GM23338 (cell line): ENCODE results near the gene ZBTB7C. TPM values are rescaled to one million over a fixed set of nuclear protein-coding genes. Genes with fewer than 3 reads are reported as not detected.

Experiments
- ATAC-seq: fragments of 200-7000 bp; cut with Tn5 transposase; 3 replicates; pipeline ENCODE4 v1.9.1; 2020
- DNase-seq: peaks from one replicate; pipeline ENCODE4 v3.0.0-alpha.2; 2015; ENCODE audit warnings: low spot score
- H2AFZ ChIP-seq: fragments of 200-600 bp; sonication (generic); 2 replicates; pipeline ENCODE4 v1.8.0; 2016; ENCODE audit warnings: antibody characterized with exemption, mild to moderate bottlenecking, moderate library complexity
- H3F3A ChIP-seq: fragments of 200-600 bp; sonication (generic); replicated peaks from 2 replicates; pipeline ENCODE4 v1.8.0; 2017; ENCODE audit warnings: antibody characterized with exemption, mixed run types, low read depth
- H3K27ac ChIP-seq: fragments of 200-600 bp; sonication (generic); 2 replicates; pipeline ENCODE4 v1.6.1; 2016; ENCODE audit warnings: low read depth
- H3K27me3 ChIP-seq: fragments of 200-600 bp; sonication (generic); 2 replicates; pipeline ENCODE4 v1.8.0; 2016; ENCODE audit warnings: mild to moderate bottlenecking, mixed run types, moderate library complexity; ENCODE audit not compliant: insufficient read depth
- H3K36me3 ChIP-seq: fragments of 200-600 bp; sonication (generic); 2 replicates; pipeline ENCODE4 v1.8.0; 2016; ENCODE audit warnings: mild to moderate bottlenecking; ENCODE audit not compliant: insufficient read depth
- H3K4me1 ChIP-seq: fragments of 200-600 bp; sonication (generic); 2 replicates; pipeline ENCODE4 v1.8.0; 2016; ENCODE audit warnings: mild to moderate bottlenecking, moderate library complexity; ENCODE audit not compliant: insufficient read depth
- H3K4me2 ChIP-seq: fragments of 200-600 bp; sonication (generic); 2 replicates; pipeline ENCODE4 v1.7.1; 2017; ENCODE audit warnings: mixed run types
- H3K4me3 ChIP-seq: fragments of 200-600 bp; sonication (generic); 2 replicates; pipeline ENCODE4 v1.6.1; 2016; ENCODE audit warnings: mixed run types
- H3K79me2 ChIP-seq: fragments of 200-600 bp; sonication (generic); replicated peaks from 2 replicates; pipeline ENCODE4 v1.8.0; 2017; ENCODE audit warnings: mild to moderate bottlenecking; ENCODE audit not compliant: insufficient read depth
- H3K9me2 ChIP-seq: fragments of 200-600 bp; sonication (generic); 2 replicates; pipeline ENCODE4 v1.8.0; 2017; ENCODE audit not compliant: insufficient read depth
- H4K20me1 ChIP-seq: fragments of 200-600 bp; sonication (generic); replicated peaks from 2 replicates; pipeline ENCODE4 v1.8.0; 2017; ENCODE audit warnings: mild to moderate bottlenecking; ENCODE audit not compliant: insufficient read depth
- H3K27ac Mint-ChIP-seq: 2 replicates; pipeline ENCODE4 v1.8.0; 2020; ENCODE audit warnings: inconsistent platforms, mild to moderate bottlenecking, moderate library complexity, mixed read lengths
- H3K27me3 Mint-ChIP-seq: 3 replicates; pipeline ENCODE4 v1.8.0; 2022; ENCODE audit warnings: low read depth, mild to moderate bottlenecking, moderate library complexity, mixed read lengths, inconsistent platforms; ENCODE audit not compliant: insufficient read depth, poor library complexity
- H3K36me3 Mint-ChIP-seq: 3 replicates; pipeline ENCODE4 v1.8.0; 2021; ENCODE audit warnings: low read depth, mild to moderate bottlenecking, inconsistent platforms, moderate library complexity, mixed read lengths
- H3K4me1 Mint-ChIP-seq: 3 replicates; pipeline ENCODE4 v1.8.0; 2020; ENCODE audit warnings: mild to moderate bottlenecking, inconsistent platforms, mixed read lengths
- H3K4me3 Mint-ChIP-seq: 3 replicates; pipeline ENCODE4 v1.8.0; 2021; ENCODE audit warnings: moderate library complexity, mild to moderate bottlenecking, inconsistent platforms, mixed read lengths
- H3K9me3 Mint-ChIP-seq: 3 replicates; pipeline ENCODE4 v1.8.0; 2020; ENCODE audit warnings: moderate library complexity, mild to moderate bottlenecking, inconsistent platforms, mixed read lengths
- CTCF ChIP-seq, 2 experiments: fragments of 200-600 bp in 1 of 2; sonication (generic) in 1 of 2; conservative IDR thresholded peaks; 2 replicates each; pipeline versions ENCODE4 v1.5.1 to v1.6.1; 2016 to 2017; ENCODE audit warnings: antibody characterized with exemption in 2 of 2, low read depth in 2 of 2, mild to moderate bottlenecking in 2 of 2, moderate library complexity in 1 of 2
- ETS1 ChIP-seq: IDR thresholded peaks from 2 replicates; pipeline ENCODE4 v1.6.1; 2016; ENCODE audit warnings: antibody characterized with exemption
- NANOG ChIP-seq: IDR thresholded peaks from 2 replicates; pipeline ENCODE4 v1.6.1; 2016; ENCODE audit warnings: antibody characterized with exemption, borderline replicate concordance
- POLR2AphosphoS5 ChIP-seq: IDR thresholded peaks from 2 replicates; pipeline ENCODE4 v1.6.1; 2016; ENCODE audit warnings: antibody characterized with exemption, low read depth
- STAT1 ChIP-seq: IDR thresholded peaks from one replicate; pipeline ENCODE4 v1.6.1; 2016; ENCODE audit warnings: antibody characterized with exemption; ENCODE audit not compliant: unreplicated experiment
- ZNF114 ChIP-seq: fragments of 250-450 bp; sonication (Bioruptor Pico); IDR thresholded peaks from 2 replicates; pipeline ENCODE4 v1.5.0; 2020; ENCODE audit warnings: mild to moderate bottlenecking, moderate library complexity
- ZNF462 ChIP-seq: fragments of 250-450 bp; sonication (Bioruptor Pico); IDR thresholded peaks from 2 replicates; pipeline ENCODE4 v1.5.0; 2020; ENCODE audit warnings: mild to moderate bottlenecking, moderate library complexity
- polyA plus RNA-seq: library from polyadenylated mRNA; unstranded; fragments of >200 nt; fragmentation: Nextera tagmentation; extraction: Ambion mirVana; gene quantifications from 2 replicates; pipeline ENCODE4 v1.2.1, GENCODE V29; 2016
- total RNA-seq: library from RNA; depleted of rRNA; stranded (reverse); fragments of >200 nt; shearing (Covaris generic); gene quantifications from 2 replicates; pipeline ENCODE4 v1.2.3, GENCODE V29; 2014

The ZBTB7C gene
- total and polyA plus RNA-seq, 2 experiments from 2014 or later, result 0.03 to 0.14 TPM

GRCh38 chr18:48323151-48323550, 86.0 kb downstream of the ZBTB7C start (continued):
- TF ChIP-seq ZNF462 (CRISPR knock-in tag), result no peak

- Mint-ChIP-seq H3K4me1 (peaks cover 25% of the 10 kb centered on the region), H3K27ac (no peak overlapping the region)
- H4K20me1 ChIP-seq, result no peaks in the 10 kb centered on the region
Observed at GRCh38 chr18:48321536-48321935, 87.6 kb downstream of the ZBTB7C start.

More at GRCh38 chr18:48321536-48321935, 87.6 kb downstream of the ZBTB7C start:
- H3K79me2 ChIP-seq, result no peaks in the 10 kb centered on the region
- H3K27ac ChIP-seq, result no peak overlapping the region
- H3K4me1 ChIP-seq, result peaks cover 8% of the 10 kb centered on the region; the same call in 1 of the 2 replicates
- no peaks in the 10 kb centered on the region for H3K9me2 ChIP-seq
- Mint-ChIP-seq H3K9me3 (no peaks in the 10 kb centered on the region), H3K36me3 (no peaks in the 10 kb centered on the region), H3K27me3 (peaks cover 6% of the 10 kb centered on the region), H3K4me3 (no peak overlapping the region)
- no peak for ATAC-seq
- no peaks in the 10 kb centered on the region for H3K36me3 ChIP-seq
- no peak for TF ChIP-seq NANOG
- TF ChIP-seq STAT1, result no peak
- no peak for TF ChIP-seq CTCF (conservative IDR thresholded peaks at IDR 0.05; ENCODE audit: low read depth in 2 of 2)
- no peak for TF ChIP-seq ETS1
- TF ChIP-seq POLR2AphosphoS5, result no peak
- TF ChIP-seq ZNF114 (CRISPR knock-in tag), result no peak
- H3K4me3 ChIP-seq, result no peak overlapping the region
- DNase-seq, result no peak
- no peaks in the 10 kb centered on the region for H3F3A ChIP-seq
- H2AFZ ChIP-seq, result no peak overlapping the region
- no peak overlapping the region for H3K4me2 ChIP-seq
- H3K27me3 ChIP-seq, result no peaks in the 10 kb centered on the region
